Hepatic stellate cell (primary cell): ENCODE data around the gene TCF7L2.

ENCODE experiments used
- DNase-seq: peaks from one replicate; pipeline ENCODE4 v3.0.0; 2011; ENCODE audit warnings: low spot score

Gene TCF7L2

GRCh38 chr10:113126229-113127201, 176.5 kb downstream of the TCF7L2 start:
- DNase-seq = peak; percentile 57

- DNase-seq = no peak
These were observed 177.3 kb downstream of the TCF7L2 start for GRCh38 chr10:113127261-113127900.

DNA sequence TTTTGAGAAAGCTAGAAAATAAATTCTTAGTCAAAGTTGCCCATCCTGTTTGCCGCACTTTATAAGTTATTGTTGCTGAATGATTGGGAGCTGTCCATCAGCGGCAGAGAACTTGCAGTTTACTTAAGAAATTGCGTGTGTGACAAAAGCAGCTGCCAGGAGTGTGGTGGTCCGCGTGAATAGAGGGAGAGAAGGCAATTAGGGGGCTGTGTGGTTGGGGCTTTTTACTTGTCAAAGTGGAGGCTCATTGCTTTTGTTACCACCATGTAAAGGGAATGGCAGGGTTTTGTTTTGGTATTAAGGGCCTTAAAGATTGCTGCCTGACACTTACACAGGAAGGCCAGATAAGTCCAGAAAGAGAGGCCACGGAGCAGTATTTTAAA, 177.8 kb downstream of the TCF7L2 start:
- no peak for DNase-seq

- no peak for DNase-seq
These were observed 178.5 kb downstream of the TCF7L2 start for GRCh38 chr10:113128450-113129070.

DNA sequence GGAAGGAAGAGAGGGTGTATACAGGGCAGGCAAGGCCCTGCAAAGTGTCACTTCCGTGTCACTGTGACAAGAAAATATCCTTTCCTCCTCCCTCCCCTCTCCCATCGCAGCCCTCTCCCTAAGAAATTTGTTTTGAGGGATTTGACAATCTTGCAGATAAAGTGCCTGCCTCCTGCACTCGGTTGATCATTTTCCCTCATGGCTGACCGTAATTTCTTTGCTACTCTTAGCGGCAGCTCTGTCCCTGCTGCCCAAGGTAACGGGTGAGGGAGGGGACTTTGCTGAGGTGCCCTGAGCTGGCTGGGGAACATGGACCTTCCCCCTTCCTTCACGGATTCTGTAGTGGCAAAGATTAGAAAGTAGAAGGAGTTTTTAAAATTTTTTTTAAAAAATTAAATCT, 179.1 kb downstream of the TCF7L2 start:
- DNase-seq = no peak

GRCh38 chr10:113130014-113130641, 180.1 kb downstream of the TCF7L2 start:
- DNase-seq = no peak

GRCh38 chr10:113131613-113132261, 181.7 kb downstream of the TCF7L2 start:
- peak; percentile 19 for DNase-seq

GRCh38 chr10:113132591-113133121, 182.6 kb downstream of the TCF7L2 start:
- DNase-seq = no peak

- peak; percentile 22 for DNase-seq
These were observed 183.6 kb downstream of the TCF7L2 start for GRCh38 chr10:113133497-113134115.

- no peak for DNase-seq
These were observed 185.0 kb downstream of the TCF7L2 start for GRCh38 chr10:113135025-113135424.

- no peak for DNase-seq
These were observed 188.1 kb downstream of the TCF7L2 start for GRCh38 chr10:113137941-113138685.

- no peak for DNase-seq
These were observed 189.0 kb downstream of the TCF7L2 start for GRCh38 chr10:113138937-113139585.

GRCh38 chr10:113139699-113140098, 189.7 kb downstream of the TCF7L2 start:
- peak; percentile 28 for DNase-seq

DNA sequence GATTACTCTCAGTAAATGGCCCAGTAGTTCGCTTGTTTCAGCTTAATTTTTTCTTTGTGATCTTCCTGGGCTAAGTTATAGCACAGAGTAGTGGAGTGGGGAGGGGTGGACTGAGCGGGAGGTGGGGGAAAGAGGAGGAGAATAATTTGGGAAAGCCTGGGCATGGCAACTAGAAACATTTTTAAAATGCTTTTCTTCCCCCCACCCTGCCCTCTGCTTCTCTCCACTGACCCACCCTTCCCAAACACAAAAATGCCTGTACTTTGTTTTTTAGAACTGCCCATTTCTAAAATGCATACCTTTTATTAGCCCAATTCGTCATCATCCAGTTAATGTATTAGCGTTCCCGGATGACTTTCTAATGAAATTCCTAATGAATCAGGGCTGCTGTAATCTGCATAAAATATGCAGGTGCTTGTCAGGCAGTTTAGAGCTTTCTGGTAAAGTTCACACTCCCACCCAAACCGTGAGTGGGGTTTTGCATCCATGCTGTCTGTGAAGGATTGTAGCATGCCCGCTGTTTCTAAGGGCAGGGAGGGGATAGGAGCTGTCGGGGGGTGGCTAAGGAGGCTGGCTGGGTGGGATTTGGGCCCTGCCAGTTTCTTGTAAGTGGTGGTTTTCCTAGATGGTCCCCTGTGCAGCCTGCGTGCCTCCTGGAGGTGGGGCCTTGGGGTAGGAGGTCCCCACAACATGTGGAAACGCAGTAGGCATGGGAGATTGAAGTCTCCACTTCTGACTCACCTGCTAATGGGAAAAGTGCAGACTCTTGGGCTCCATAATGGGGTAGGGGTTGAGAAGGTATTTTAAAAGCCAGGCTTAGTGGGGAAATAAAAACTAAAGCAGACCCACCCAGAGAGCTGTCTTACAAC, 190.3 kb downstream of the TCF7L2 start:
- no peak for DNase-seq

GRCh38 chr10:113142601-113143362, 192.7 kb downstream of the TCF7L2 start:
- DNase-seq = no peak

DNA sequence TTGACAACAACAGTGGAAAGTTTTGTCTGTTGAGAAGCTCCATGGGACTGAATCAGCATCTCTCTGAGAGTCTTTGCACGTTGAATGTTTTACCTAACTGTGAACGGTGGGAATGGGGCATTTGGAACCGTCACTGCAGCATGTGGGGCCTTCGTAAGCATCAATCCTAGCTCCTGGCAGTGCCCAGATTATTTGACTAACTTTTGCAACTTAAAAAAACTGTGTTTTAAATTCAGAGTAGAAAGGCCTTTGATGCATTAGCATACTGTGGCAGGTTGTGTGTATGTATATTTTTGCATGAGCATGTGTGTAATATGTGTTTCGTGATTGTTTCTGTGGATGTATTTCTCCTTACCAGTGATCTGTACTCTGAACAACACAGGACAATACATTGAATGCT, 194.5 kb downstream of the TCF7L2 start:
- no peak for DNase-seq

GRCh38 chr10:113148071-113148825, 198.2 kb downstream of the TCF7L2 start:
- DNase-seq = no peak
